Stimulated activated CD4-positive, alpha-beta T cell treated with anti-CD3 and anti-CD28 coated beads, Interleukin-12 subunit alpha, Interleukin-12 subunit beta, amount 100 ng/mL, for 48 hours (primary cell): ENCODE measurements around the gene NEDD4L.
A peak's percentile ranks its signal among the peaks of the same experiment; 100 is the strongest.
"Not testable (repeated sequence)": the region's sequence is repeated elsewhere in the genome, so short reads cannot be mapped to it uniquely, and the experiment has no call there.

Source experiments
- DNase-seq, 3 donors: peaks; one replicate each; pipeline ENCODE4 v3.0.0-alpha.2; 2020; ENCODE audit warnings: low read depth in 2 of 3, low spot score in 1 of 3

The NEDD4L gene

DNA sequence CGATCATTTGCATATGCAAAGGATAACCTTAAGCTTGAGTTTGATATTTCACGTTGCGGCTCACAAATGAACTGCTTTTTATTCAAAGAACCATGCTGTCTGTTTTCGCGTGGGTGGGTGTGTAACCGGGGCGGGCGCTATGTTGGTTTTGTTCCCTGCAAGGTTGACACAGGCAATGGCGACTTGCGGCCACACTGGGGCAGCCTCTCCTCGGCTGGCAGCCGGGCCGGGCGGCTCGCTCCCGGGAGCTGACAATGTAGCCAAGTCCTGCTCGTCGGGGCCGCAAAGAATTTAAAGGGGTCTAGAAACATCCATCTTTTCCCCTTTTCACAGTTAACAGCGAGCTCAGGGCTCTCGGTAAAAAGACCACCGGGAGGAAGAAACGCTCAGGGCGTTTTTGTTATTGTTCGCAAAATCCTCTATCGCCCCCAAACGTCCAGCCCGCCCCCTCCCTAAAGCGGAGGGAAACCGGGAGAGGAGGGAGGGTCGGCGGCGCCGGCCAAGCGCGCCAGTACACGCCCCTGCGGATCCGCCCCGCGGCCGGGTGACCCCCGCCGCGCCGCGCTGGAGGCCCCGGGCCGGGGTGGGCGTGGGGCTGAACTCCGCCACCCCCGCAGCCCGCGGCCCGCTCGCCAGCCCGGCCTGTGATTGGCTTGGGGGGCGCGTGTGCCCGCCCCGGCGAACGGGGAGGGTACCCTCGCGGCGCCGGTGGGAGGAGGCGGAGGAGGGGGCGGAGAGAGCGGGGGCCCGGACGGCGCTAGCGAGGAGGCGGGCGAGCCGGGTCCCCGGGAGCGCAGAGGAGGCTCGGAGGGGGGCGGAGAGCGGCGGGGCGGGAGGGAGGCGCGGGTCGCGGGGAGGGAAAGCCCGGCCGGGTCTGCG lies at the start of gene NEDD4L:
TSS of gene NEDD4L (plus strand) at position 736 of the 879 bp plus-strand sequence. CDS start 435 bp downstream, outside the sequence.
- DNase-seq: peak; percentile 73 to 77 (median 76)

- no peak for DNase-seq
Observed at GRCh38 chr18:57995331-57995730, 48.7 kb upstream of the NEDD4L start.

GRCh38 chr18:57996894-57997293 lies 47.1 kb upstream of the NEDD4L start:
- DNase-seq: not testable (repeated sequence)

DNA sequence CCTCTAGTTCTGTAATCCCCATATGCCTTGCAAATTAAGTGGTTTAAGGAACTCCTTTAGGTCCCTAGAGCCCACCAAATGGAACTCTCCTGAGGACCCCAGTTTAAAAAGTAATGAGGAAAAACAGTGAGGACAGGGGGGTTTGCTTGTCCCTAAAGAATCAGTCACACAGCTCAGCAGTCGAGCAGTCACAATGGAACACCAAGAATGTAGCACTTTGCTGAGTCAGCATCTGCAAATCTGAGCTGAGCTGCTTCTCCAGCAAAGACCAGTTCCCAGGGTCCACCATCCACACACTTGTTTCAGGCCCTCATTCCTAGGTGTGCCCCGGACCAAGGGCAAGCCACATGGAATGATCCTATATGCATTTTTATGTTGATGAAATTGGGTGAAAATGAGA lies 46.2 kb upstream of the NEDD4L start:
- DNase-seq: no peak

DNA sequence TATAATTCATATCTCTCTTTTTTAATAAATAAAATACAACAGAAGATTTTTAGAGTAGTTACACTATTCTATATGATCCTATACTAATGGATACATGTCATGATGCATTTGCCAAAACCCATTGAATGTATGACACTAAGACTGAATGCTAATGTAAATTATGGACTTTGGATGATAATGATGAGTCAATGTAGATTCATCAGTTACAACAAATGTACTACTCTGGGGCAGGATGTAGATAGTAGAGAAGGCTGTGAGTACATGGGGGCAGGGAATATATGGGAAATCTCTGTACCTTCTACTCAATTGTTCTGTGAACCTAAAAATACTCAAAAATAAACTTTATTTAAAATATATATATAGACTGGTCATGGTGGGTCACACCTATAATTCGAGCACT lies 45.6 kb upstream of the NEDD4L start:
- DNase-seq: no peak

- DNase-seq: no peak
Observed at GRCh38 chr18:58004317-58004716, 39.7 kb upstream of the NEDD4L start.

DNA sequence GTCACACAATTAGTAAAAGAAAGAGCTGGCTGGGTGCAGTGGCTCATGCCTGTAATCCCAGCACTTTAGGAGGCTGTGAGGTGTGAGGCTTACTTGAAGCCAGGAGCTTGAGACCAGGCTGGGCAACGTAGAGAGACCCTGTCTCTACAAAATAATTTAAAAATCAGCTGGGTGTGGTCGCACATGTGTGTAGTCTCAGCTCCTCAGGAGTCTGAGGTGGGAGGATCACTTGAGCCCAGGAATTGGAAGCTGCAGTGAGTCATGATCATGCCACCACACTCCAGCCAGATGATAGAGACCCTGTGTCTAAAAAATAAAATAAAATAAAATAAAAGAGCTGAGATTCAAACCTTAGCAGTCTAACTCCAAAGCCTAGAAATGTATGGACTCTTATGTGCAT lies 39.0 kb upstream of the NEDD4L start:
- no peak for DNase-seq

DNA sequence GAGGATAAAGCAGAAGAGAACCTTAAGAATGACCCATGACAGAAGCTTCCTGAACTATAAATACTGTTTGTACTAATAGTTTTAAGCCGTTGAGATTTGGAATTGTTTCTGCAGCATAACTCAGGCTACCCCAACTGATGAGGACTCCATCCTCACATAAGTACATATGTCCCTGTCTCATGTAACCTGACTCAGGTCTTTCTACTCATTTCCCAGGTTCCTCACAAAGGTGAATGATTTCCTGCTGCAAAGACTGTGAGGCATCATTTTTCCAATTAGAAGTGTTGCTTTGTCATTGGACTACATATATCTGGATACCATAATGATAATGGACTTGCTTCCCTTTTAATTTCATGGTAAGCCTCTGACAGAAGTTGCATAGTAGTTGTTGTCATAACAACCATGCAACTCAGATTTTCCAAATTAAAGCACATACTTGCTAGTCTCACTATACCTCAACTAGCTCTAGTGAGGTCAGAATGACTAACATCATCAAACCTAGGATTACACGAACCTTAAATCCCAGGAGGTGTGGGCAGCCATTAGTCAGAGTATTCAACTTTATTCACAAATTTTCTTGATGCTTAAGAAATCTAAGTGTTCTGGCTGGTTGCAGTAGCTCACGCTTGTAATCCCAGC lies 38.0 kb upstream of the NEDD4L start:
- DNase-seq: peak in 1 of 3 donors; percentile 2

DNA sequence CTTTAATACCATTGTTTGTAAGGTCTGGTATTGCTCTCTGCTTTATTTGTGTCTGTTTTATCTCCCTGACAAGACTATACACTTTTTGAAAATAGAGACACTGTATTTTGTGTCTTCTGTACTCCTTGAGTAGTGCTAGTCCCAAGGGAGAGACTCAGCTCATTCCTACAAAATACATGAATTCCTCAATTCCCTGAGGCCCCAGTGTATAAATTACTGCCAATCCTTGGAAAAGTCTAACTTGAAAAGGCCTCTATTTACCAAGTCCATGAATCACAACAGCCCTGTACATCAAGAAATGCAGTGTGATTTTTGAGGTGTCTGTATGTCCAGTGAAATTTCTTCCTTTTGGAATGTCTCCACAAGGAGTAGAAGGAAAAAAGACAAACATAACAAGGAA lies 34.9 kb upstream of the NEDD4L start:
- DNase-seq: no peak

DNA sequence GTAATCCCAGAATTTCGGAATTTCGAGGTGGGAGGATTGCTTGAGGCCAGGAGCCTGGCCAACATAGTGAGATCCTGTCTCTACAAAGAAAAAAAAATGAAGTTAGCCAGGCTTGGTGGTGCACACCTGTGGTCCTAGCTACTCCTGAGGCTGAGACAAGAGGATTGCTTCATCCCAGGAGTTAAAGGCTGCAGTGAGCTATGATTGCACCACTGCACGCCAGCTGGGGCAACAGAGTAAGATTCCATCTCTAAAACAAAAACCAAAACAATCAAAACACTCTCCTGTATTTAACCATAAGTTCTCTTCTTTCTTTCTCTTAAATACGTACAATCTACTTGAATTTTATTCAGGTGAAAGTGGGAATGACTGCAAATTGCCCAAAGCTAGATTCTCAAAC lies 33.8 kb upstream of the NEDD4L start:
- DNase-seq: no peak

DNA sequence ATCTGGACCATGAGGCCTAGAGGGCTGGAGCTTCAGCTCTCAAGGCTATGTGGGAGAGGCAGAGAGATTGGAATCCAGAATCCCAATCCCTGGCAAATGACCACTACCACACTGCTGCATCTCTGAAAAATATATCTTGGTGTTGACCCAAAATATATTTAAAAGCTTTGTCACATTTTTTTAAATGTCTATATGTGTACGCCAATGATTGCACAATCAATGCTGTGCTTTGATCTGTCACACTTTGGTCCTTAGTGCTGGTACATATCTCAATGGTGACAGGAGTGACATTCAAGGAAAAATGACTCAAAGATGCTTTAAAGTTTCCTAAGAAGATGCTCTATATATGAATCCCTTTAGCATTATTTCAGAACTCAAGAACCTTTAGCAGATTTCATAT lies 31.7 kb upstream of the NEDD4L start:
- no peak for DNase-seq

DNA sequence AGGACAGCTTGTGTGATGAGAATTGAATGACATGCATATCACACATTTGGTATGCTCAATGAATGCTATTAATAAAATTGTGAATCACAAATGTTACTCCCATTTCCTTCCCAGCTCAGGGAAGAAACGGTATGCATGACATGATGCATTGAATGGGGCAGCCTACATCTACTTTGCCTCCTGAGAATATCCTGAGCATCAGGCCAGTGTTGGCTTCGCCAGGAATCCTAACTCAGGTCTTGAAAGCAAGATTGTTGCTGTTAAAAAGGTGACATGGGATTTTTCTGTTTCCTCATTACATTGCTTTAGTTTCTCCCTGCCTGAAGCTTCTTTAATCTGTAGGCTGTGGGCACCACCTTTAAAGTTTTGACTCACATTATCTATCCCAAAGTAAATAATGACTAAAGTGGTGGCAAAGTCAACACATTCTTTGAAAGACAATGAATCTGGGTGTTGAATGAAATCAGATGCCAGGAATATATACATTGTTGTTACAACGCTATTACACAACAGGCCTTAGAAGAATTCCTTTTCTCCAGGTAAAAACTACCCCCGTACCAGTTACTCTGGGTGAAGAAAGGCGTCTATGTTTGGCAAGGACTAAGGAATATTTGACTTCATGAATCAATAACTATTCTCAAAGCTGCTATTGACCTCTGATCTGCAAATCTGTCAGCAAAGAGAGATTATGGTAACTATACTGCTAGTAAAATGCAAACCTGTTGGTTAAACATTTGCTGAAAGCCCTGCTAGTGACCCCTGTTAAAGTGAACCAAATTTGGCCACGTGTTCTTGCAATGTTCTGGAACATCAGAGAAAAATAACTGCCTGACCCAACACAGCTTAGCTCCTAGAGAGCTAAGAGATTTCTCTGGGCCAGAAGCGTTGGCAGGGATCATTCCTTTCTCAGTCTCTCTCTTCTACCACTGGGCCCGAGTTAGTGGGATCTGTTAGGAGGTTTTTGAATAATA lies 30.5 kb upstream of the NEDD4L start:
- DNase-seq: no peak

DNA sequence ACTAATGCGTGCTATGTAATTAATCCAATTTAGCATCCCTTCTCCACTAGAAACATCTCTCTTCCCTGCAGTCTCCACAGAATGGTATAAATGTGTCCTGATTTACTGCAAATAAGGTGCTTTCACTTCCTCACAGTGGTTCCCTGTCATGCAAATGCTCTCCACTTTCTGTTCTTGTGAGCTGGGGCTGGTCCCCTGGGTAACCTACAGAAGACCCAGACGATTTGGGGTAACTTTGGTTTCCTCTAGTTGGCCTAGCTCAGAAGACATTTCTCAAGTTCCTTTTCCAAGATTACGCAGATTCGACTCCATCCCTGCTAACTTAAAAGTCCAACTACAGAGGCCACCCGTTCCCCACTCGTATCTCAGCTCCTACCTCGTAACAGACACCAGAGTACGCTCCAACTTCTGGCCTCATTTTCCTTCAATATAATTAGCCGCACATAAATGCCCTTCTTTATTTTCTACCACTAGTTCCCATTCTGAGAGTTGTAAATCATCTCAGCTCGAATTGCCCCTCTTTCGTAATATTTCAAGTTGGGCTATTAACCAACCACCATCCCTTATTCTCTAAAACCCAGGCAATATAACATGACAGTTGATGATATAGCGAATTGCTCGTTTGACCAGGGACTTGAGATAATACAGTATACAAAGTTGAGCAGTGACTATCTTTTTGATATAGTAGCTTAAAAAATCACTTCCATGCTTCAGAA lies 28.8 kb upstream of the NEDD4L start:
- DNase-seq: no peak

- no peak for DNase-seq
Observed at GRCh38 chr18:58017267-58017666, 26.8 kb upstream of the NEDD4L start.

GRCh38 chr18:58020567-58021107 lies 23.4 kb upstream of the NEDD4L start:
- DNase-seq: no peak

DNA sequence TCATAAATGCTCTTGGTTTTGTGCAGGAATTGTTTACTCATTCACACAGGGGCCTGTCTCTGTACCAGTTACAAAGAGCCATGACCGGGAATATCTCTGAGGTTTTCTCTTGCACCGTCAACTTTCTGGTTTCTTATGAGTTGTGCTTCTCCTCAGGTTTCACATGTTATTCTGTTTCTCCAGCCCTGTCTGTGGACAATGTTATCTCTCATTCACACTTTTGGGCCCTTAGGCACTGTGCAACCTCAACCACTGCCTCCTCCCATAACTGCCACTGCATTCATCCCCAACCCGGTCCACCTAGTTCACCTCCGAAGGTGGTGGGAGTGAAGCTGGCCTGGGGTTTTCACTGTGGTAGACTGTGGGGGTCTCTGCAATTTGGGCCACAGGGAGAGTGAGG lies 22.5 kb upstream of the NEDD4L start:
- no peak for DNase-seq

DNA sequence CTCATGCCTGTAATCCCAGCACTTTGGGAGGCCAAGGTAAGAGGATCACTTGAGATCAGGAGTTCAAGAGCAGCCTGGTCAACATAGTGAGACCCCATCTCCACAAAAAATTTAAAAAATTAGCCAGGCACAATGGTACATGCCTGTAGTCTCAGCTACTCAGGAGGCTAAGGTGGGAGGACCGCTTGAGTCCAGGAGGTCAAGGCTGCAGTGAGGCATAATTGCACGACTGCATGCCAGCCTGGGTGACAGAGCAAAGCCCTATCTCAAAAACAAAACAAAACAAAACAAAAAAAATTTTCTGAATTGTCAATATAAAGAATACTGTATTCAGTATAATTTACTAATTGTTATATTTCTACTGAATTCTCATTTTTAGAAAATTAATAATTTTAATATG lies 20.9 kb upstream of the NEDD4L start:
- DNase-seq: no peak

- no peak for DNase-seq
Observed at GRCh38 chr18:58024139-58024538, 19.9 kb upstream of the NEDD4L start.

DNA sequence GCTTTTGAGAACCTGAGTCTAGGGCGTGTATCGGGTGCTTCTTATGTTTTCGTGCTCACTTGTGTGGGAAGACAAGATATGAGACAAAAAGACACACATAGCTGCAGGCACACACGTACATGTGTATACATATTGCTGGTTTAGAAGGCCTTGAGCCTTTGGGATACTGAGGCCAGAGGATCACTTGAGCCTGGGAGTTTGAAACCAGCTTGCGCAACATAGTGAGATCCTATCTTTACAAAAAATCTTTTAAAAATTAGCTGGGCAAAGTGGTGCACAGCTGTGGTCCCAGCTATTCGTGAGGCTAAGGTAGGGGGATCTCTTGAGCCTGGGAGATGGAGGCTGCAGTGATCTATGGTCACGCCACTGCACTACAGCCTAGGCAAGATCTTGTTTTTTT lies 18.8 kb upstream of the NEDD4L start:
- DNase-seq: no peak

GRCh38 chr18:58025733-58026132 lies 18.3 kb upstream of the NEDD4L start:
- no peak for DNase-seq

GRCh38 chr18:58026395-58026794 lies 17.6 kb upstream of the NEDD4L start:
- no peak for DNase-seq
